HG03108 (cell line): ENCODE measurements around the gene RNASE11.
"Not testable (repeated sequence)": the region's sequence is repeated elsewhere in the genome, so short reads cannot be mapped to it uniquely, and the experiment has no call there.

ENCODE experiments used
- ATAC-seq: cut with Tn5 transposase; IDR thresholded peaks from one replicate; pipeline ENCODE4 v1.9.1; 2021; ENCODE audit warnings: moderate library complexity; ENCODE audit not compliant: unreplicated experiment

The RNASE11 gene

DNA sequence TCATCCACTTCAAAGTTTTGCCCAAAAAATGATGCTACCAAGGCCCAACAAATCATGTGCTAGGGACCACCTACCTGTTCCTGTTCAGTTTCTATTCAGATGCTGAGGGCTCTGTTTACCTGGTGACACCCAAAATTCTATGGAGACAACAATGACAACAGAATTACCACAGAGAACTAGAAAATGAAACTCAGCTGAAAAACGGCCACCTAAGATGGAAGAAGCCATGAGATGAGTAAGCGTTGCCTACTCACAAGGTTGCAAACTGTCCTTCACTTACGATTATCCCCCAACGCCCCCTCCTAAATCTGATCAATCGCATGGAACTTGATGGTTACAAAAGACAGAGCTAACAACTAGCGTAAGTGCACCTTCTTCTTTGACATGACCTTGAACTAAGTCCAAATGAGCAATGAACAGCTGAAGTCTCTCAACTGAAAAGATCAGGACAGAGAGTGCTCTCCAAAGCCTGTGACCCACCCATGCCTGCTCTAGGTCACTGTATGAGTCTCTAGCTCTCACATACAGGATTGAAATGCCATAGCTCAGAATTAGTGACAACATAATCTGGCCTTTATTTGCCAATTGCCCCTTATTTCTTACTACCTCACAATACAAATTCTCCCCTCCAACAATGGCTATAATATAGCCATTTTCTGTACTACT lies at the start of gene RNASE11:
Gene RNASE11 (minus strand): TSS at position 513 of the 666 bp plus-strand sequence.
- no peak for ATAC-seq

DNA sequence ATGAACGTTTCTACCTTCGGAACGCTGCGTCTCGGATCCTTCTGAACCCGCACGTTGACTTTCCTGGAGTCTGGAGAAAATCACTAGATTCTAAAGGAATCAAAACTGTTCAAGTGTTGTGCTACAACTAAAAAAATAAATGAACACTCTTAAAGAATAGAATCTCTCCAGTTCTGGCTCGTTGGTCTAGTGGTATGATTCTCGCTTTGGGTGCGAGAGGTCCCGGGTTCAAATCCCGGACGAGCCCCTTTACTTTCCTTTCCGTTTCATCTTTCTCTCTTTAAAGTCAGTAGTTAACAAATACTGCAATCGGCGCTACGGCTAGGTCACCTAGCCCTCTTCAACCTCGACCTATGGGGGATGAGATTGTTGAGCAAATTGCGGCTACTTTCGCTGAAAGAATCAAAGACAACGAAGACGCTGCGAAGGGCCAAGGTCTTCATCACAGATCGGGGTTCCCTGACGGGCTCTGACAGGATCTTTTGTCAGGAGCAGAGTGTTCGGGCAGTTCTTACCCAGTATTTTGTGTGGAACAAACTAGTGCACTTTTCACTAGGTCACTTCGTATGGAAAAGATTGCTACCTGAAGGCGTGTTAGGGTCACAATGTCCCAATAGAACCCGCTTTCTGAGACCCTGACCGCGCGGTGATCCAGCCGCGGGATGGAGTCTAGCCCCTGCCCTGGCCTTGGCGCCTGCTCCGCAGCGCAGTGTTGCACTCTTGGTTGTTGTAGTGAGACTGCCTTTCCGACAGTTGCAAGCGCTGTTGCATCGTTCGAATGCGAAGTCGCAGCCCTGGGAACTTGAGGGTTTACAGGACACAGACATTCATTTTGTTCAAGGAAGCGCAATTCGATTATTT lies 45.3 kb upstream of the RNASE11 start:
- ATAC-seq = peak; percentile 46

DNA sequence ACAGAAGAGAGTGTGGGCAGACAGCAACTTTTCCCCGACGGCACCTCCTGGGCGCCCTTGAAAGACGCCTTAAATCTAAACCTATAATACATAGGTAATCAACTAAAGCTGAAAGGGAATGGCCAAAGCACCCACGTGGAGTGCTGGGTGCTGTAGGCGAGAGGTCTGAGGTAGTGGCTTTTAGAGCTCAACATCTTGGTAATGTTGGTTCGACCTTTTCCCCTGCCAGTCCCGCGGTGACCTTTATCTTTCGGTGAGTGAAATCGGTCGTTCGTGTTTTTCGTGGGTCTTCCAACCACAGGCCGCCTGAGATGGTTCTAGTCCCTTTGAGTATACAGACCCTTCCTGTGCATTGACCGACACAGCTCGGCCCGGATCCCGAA lies 44.6 kb upstream of the RNASE11 start:
- ATAC-seq = peak; percentile 17

DNA sequence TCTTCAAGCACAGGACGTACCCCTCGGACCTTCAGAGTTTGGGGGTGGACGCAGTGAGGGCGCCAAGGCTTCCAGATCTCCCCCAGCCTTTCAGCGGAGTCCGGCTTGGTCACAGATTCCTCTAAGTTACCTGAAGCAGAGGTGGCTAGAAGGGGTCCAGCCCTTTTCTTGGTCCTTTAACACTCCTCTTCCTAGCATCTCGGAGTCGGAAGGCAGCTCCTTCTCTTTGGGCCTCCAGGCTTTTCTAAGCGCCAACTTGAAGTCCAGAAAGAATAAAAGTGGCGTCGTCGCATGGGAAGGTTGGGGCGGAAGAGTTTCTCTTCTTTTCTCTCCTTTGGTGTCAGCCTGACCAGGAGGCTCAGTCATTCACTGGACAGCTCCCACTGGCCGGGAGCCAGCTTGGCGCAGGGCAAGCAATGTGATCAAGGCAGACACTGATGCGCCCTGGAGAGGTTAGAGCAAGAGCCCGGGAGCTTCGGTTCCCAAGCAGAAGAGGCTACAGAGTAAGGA lies 44.1 kb upstream of the RNASE11 start:
- ATAC-seq = no peak

DNA sequence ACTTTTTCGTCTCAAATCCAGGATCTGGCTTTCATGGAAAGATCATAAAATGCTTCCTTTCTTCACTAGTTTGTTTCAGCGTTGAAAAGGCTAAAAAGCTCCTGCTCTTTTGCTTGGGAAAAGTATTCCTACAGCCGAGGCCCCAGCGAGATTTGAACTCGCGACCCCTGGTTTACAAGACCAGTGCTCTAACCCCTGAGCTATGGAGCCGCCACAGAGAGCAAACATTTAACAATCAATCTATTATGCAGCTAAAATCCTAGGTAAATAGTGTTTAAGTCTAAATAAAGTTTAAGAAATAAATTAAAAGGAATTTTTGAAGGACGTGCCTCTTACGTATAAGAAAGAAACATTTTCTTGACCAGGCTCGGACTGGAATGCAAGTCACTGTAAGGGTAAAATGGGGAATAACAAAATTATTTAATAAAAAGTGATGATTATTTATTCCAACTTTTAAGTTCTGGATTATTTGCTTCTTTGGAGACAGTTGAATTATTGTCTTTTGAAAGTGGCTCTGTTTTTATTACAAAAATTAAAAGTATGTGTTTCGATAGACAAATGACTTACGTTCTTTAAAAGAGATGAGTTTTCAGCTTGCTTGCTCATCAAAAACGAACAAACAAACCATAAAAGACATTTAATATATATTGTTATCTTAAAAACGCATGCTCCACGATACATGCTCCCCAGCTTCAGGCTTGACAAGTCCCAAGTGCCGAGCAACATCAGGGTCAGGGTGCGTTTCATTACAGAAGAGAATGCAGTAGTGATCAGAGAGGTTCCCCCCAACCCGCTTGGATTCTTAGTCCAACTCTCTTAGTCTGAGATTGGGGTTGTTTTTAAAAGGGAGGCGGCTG lies 43.5 kb upstream of the RNASE11 start:
- ATAC-seq = no peak

DNA sequence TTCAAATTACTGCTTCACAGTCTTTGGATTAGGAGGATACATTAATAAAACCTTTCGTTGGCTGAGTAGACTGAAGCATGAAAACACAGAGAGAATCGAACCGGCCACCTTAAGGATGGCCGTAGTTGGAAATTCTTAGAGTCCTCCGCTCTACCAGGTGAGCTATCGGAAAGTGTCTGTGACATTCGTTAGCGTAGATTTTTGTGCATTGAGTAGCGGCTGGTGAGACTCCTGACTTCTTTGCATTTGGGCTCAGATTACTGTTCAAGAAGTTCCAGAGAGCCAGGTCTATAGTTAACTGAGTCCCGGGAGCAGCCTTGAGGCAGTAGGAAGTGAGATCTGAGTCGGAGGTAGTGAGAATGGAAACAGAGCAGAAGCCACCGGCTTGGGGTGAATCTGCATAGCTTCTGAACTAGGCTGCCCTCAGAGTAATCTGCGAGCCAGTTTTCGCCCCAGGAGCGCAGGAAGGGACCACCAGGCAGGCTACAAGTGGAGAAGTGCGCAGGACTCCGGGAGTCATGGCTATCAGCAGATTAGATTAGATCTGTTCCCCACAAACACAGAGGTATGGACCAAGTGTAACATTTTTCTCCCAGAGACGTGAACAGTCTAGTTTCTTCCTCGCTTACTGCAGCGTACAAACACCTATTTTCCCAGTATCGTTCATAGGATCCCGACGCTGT lies 42.7 kb upstream of the RNASE11 start:
- no peak for ATAC-seq

DNA sequence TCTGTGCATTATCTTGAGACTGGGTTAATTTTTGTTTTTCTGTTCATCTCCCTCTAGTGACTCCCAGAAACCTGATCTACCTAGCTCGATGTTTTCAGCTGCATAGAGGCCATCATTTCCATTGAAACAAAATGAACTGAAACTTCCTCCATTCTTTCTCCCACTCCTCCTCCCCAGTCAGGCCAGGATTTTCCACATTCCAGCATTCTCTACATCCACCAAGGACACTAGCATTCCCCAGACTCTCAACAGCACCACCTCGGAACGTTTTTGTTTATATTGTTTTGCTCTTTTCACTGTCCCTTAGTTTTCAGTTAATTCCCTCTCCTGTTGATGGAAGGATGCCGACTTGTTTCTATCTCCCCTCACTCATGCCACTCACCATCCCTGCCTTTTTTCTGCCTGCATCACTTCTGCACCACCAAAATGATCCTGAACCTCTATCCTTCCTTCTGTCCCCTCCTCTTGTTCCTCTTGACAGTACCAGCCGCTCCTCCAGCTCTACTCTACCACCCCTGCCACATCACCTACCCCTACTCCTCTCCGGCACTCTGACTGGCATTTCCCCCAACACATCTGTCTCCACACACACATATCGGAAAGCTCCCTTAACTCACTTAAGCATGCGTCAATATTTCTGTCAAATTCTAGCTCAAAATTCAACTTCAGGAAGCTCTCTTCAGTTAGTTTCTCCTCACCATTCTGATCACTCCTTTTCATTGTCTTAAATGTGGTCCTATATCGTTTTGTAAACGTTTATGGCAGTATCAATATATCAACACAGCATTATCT lies 40.5 kb upstream of the RNASE11 start:
- no peak for ATAC-seq

DNA sequence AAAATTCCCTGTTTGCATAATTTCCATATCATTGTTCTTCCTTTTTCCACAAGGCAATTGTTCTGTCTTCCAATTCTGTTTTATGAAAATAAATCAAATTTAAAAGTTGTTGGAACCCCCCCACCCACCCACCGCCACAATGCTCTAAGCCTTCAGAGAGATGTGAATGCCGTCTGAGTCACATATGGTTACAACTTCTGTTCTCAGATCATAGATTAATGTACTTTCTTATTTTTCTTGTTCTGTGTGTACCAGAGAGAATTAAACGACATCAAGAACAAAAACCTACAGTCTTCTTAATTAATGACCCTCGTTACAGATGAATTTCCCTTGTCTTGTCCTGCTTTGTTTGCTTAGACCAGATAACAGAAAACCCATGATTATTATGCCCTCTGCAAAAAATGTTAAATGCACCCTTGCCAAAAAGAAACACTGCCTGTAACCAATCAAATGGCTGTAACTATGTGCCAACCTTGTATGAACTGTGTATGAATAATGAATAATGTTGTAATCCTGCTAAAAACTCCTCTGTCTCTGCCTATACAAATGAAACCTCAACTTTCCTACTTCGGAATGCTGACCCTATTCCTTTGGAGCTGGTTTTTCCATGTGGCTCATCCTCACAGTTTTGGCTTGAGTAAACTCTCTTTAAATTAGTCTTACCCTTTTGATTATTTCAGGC lies 39.7 kb upstream of the RNASE11 start:
- ATAC-seq = no peak

DNA sequence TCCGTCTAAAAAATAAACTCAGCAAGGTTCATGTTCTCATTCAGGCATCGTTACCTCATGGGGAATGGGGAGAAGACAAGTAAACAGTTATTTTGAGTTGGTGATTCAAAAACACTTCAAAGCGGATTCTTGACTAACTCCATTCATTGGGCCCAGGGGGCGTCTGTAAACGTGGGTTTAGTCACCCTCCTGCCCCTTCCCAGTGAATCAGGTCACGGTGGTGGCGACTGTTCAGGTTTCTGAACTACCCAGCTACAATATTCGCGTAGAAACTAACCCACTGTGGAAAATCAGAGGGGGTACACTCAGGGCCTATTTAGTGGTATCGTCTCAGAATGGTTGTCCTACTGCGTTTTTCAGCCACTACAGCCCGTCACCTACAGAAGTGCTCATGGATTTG lies 38.5 kb upstream of the RNASE11 start:
- no peak for ATAC-seq

DNA sequence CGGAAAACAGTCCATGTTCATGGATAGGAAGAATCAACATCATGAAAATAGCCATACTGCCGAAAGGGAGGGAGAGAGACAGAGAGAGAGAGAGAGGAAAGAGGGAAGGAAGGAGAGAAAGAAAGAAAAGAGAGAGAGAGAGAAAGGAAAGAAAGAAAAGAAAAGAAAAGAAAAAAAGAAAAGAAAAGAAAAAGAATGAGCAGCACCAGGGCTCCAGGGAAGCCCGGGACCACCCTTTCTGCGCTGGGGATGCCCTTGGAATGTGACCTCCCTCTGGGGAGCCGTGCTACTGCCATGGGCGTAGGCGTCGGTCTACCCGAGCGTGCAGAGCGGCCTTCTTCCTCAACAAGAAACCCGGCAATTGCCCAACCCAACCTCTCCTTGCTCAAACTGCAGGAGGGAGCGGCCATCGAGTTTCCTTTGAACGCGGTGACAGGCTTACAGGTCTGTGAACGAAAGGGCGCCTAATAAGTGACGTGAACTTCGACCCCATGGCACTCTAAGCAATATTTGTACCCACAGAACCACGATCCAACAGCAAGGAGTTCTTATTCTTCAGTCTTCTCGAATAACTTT lies 36.8 kb upstream of the RNASE11 start:
- no peak for ATAC-seq

DNA sequence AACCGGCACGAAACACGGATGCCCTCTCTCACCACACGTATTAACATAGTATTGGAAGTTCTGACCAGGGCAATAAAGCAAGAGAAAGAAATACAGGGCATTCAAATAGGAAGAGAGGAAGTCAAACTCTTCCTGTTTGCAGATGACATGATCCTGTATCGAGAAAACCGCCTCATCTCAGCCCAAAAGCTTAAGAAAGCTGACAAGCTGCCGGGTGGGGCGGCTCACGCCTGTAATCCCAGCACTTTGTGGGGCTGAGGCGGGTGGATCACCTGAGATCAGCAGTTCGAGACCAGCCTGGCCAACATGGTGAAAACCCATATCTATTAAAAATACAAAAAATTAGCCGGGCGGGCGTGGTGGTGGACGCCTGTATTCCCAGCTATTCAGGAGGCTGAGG lies 36.0 kb upstream of the RNASE11 start:
- ATAC-seq = no peak

DNA sequence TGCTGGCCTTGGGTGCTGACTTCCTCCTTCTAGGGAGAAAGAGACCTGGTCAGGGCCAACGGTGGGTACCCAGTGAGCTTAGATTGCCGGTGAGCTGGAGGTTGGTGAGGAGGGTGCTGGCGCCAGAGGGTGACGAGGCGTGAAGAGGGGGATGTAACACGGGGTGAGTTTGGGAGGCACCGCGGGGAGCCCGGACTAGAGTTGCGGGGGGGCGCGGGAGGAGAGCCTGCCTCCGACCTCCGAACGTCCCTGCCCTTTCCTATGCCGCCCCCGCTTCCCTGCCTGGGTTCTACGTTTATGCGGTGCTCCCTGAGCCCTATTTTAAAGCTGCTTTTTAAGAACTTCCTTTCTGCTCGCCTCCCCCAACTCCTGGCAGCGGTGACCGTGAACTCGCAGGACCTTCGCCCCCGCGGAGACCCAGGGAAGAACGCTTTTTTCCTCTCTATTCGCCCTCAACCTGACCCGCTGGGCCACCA lies 35.1 kb upstream of the RNASE11 start:
- ATAC-seq = no peak

DNA sequence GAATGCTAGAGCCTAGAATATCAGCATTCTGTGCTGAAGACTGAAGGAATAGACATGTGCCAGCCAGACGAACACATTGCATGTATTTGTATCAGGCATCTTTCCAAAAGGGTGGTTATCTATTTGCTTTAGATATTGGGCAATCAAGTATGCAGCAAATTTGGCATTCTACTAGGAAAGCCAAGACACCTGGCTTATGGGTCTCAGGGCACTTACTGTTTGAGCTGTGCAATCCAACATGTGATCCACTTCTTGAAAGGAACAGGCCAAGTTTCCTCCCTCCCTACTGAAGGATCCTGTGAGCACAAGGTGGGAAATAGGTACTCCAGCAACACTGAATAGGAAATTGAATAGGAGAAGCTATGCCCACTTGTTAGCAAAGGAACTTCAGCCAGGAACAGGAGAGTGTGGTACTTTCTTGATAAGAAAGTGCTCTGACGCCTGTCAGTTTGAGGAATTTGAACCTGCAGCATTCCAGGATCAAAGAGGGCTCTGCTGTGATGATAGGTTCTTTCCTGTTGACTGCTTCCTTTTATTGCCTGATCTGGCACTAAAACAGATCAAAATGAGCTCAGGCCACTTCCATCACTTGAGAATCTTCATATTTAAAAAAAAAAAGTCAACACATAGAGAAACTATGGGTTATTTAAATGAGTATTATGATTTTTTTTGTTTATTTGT lies 33.1 kb upstream of the RNASE11 start:
- ATAC-seq = no peak

DNA sequence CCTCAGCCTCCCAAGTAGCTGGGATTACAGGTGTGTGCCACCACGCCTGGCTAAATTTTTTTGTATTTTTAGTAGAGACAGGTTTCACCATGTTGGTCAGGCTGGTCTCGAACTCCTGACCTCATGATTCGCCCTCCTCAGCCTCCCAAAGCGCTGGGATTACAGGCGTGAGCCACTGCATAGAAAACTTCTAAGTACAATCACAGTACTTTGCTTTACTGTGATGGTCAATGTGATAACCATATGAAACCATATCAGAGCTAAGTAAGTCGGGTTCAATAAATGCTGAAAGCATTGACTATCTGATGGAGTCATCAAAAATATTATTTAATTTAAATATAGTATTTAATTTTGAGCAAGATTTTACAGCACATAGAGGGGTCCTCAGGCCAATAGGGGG lies 31.9 kb upstream of the RNASE11 start:
- ATAC-seq = not testable (repeated sequence)

DNA sequence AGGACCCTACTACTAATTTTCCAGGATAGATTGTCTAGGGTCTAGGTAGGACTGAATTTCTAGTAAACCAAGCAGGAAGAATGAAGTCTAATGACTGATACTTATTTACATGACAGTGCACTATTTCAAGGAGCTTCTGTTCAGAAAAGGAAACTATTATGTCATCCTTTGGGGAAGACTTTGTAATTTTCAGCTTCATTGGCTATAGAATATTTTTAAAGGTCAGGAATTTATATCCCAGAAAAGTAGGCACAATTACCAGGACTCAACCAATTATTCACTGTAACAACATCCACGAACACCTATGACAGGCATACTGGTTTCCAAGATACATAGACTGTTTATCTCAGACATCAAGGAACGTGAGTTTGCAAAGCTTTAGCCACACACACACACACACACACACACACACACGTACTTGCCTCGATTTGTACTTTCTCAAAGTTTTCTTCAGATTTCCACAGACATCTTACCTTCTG lies 30.5 kb upstream of the RNASE11 start:
- ATAC-seq = no peak

DNA sequence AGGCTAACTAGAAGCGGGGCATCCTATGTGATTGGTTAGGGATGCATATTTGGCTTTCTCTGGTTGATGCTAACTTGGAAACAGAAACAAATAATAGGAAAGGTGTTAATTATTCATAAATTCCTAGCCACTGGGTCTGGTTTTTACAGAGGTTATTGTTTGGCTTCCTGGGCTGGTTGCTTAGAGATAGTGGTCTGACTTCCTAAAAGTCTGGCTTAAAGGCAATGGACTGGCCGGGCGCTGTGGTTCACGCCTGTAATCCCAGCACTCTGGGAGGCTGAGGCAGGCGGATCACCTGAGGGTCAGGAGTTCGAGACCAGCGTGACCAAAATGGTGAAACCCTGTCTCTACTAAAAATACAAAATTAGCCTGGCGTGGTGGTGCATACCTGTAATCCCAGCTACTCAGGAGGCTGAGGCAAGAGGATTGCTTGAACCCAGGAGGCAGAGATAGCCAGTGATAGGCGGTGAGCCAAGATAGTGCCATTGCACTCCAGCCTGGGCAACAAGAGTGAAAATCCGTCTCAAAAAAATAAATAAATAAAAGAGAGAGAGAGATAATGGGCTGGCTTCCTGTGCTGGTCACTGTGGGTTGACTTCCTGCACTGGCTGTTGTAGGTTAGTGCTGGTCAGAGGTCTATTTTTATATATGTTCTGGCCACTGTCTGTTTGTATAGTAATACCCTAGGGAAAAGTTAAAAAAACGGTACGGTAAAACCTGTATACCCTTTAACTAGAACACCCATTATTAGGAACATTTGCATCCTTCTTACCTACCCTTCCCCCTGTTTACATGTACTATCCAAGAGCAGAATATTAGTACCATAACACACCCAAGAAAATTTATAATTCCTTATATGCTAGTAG lies 29.6 kb upstream of the RNASE11 start:
- peak; percentile 42 for ATAC-seq

DNA sequence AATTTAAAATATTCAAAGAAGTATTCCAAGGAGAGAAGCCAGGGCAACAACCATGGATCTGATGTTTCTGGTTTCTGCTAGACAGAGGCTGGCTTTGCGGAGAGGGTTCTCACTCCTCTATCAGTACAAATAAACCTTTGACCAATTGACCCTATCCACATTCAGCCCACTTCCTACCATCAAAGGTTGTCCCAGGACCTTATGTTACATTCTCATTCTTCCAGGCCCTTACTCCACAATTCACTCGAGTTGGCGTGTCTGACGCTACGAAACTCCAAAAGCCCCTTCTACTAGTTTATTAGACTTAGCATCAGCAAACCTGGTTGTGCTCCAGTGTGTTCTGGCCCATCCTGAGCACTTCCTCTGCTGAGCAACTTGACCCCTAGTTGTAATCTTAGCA lies 28.2 kb upstream of the RNASE11 start:
- ATAC-seq = no peak
